KBM-7 (cell line): ENCODE data around the gene TMEM217.
"Not testable (repeated sequence)": the region's sequence is repeated elsewhere in the genome, so short reads cannot be mapped to it uniquely, and the experiment has no call there.

Source experiments
- DNase-seq: peaks from one replicate; pipeline ENCODE4 v3.0.0-alpha.2; 2015
- in situ Hi-C: fragments of 300-500 bp; cut with MboI; formaldehyde crosslinking; loops from 2 replicates; pipeline ENCODE4 v1.14.3; 2020; ENCODE audit warnings: low sequenced_read_pairs, low pct_unique_long_range_greater_than_20kb, mixed read lengths

Gene TMEM217

DNA sequence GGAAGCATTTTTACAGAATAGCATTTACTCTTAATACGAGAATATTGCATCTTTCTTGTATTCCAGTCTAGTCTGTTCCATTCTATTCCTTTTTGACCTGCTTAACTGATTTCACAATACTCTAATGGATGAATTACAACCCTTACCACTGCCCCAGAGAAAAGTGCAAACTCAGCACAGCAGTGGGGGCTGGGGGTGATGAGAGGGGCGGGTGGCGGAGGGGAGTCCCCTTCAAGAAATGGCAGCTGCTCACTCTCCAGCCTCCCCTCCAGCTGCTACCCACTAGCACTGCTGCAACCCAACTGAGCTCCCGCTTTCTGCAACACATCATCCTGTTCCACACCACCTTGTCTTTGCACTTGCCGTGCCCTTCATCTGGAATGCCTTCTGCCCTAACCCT, 57.9 kb downstream of the TMEM217 start:
- no peak for DNase-seq
- in situ Hi-C loops, result loop anchor here (25.0 kb wide), 1 partner anchor 438 kb away; no protein-coding TSS in a partner anchor

DNA sequence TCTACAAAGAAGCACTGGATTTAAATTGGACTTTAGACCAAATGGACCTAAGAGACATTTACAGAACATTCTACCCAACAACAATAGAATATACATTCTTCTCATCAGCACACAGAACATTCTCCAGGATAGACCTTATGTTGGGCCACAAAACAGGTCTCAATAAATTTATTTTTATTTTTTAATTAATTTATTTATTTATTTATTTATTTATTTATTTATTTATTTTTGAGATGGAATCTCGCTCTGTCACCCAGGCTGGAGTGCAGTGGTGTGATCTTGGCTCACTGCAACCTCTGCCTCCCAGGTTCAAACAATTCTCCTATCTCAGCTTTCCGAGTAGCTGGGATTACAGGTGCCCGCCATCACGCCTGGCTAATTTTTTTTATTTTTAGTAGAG, 61.5 kb downstream of the TMEM217 start:
- DNase-seq, in situ Hi-C loops: not testable (repeated sequence)

DNA sequence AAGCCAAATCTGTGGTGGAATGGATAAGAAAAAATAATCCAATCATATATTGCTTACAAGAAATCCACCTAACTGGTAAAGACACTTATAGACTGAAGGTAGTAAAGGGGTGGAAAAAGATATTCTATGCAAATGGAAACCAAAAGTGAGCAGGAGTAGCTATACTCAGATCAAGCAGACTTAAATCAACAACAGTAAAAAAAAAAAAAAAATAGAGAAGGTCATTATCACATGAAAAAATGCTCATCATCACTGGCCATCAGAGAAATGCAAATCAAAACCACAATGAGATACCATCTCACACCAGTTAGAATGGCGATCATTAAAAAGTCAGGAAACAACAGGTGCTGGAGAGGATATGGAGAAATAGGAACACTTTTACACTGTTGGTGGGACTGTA, 63.1 kb downstream of the TMEM217 start:
- DNase-seq, in situ Hi-C loops: not testable (repeated sequence)

DNA sequence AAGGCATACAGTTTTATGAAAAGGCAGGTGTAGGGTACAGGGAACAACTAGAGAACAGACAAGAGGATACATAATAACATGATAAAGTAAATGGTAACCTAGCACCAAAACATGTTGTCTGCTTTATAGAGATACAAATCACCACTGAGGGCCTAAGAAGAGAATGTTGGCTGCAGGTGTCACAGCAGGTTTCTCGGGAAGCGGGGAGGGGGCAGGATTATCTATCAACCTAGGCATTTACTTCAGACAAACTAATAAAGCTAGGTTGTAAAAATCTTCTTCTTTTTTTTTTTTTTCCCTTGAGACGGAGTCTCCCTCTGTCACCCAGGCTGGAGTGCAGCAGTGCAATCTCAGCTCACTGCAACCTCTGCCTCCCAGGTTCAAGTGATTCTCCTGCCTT, 65.3 kb downstream of the TMEM217 start:
- DNase-seq, result no peak
- in situ Hi-C loops, result no loop called here

DNA sequence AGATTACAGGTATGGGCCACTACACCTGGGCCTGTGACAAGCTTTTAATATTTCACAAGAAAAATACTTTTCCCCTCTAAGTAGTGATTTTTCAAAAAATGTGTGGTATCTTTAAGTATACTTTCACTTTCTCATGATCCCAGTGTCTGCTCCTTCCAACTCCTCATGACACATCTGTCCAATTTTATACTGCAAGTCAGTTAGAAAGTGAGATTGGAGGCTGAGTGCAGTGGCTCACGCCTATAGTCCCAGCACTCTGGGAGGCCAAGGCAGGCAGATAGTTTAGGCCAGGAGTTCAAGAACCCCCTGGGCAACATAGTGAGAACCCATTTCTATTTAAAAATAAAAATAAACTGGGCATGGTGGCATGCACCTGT, 67.8 kb downstream of the TMEM217 start:
- no peak for DNase-seq
- in situ Hi-C loops, result no loop called here

DNA sequence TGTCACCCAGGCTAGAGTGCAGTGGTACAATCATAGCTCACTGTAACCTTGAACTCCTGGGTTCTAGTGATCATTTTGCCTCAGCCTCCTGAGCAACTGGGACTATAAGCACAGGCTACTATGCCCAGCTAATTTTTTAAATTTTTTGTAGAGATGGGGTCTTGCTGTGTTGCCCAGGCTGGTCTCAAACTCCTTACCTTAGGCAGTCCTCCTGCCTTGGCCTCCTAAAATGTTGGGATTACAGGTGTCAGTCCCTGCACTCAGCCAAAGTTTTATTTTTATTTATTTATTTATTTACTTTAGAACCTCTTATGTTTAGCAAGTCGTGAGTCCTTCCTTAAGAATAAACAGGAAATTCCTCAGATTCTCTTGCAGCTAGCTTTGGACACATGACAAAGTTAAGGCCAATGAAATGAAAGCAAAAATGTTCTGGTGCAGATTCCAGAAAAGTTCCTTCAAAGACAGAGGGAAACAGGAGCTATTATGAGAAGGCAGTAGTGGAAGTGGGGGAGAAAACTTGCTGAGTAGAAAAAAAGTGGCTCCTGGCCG, 68.9 kb downstream of the TMEM217 start:
- DNase-seq, result no peak
- in situ Hi-C loops, result no loop called here

DNA sequence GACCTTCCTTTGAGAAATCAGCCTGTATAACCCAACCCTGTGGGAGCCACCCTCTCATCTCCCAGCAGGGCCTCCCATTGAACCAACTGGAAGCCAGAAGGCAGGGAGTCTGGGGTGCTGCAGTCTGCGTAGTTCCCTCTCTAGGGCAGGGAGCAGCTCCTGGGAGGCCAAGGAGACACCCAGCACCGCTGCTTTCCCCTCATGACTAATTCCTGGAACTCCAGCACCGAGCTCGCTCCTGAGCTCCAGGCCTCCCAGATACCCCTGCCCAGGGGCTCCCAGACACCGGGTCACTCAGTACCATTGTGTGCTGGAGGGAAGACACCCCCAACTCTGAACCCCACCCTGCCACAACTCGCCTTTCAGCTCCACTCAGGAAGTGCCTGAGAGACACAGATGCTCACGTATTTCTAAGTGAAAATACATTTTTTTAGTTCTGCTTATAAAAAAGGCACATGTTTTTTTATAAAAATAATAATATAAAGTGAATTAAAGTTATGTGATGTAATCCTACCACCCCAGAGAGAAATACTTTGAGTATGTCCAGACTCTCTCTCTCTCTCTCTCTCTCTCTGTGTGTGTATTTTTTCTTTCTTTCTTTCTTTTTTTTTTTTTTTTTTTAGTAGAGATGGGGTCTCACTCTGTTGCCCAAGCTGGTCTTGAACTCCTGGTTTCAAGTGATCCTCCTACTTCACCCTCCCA, 70.5 kb downstream of the TMEM217 start:
- in situ Hi-C loops, result no loop called here
- no peak for DNase-seq

DNA sequence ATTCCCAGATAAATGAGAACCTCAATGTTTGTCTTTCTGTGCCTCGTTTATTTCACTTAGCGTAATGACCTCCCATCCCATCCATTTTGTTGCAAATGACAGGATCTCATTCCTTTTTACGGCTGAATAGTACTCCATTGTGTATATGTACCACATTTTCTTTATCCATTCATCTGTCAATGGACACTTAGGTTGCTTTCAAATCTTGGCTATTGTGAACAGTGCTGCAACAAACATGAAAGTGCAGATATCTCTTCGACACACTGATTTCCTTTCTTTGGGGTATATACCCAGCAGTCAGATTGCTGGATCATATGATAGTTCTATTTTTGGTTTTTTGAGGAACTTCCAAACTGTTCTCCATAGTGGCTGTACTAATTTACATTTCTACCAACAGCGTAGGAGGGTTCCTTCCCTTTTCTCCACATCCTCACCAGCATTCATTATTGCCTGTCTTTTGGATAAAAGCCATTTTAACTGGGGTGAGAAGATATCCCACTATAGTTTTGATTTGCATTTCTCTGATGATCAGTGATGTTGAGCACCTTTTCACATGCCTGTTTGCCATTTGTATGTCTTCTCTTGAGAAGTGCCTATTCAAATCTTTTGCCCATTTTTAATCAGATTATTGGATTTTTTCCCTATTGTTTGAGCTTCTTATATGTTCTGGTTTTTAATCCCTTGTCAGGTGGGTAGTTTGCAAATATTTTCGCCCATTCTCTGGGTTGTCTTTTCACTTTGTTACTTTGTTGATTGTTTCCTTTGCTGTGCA, 71.8 kb downstream of the TMEM217 start:
- DNase-seq, result peak; percentile 96
- in situ Hi-C loops, result not testable (repeated sequence)

DNA sequence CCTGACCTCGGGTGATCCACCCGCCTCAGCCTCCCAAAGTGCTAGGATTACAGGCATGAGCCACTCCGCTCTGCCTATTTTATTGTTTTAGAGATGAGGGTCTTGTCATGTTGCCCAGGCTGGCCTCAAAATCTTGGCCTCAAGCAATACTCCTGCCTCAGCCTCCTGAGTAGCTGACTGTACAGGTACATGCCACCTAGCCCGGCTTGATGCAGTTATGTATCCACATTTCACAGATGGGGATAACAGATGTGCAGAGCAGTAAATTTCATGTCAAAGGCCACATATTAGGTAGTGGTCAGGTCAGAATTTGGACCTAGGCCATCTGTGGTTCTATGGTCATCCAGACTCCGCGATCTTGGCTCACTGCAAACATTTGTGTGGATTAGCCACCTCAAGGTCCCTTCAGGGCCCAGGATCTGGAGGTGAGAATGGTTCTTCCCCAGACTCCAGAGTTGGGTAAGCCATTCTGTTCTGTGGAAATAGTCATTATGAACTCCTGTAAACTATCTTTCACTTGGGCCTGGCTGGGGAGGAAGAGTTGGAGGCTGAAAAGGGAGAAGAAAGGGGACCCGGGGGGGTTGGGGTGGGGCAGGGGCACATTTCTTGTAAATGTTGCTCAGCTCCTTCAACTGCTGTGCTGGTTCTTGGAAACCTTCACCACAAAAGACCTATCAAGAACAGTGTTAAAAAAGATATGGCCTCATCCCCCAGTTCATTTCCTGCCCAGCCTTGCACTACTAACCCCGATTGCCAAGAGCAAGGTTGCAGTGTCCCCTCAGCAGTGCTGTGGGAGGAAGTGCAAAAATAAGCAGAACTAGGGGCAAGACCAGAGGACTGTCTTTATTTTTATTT, 75.0 kb downstream of the TMEM217 start:
- DNase-seq, result peak; percentile 99
- in situ Hi-C loops, result no loop called here

DNA sequence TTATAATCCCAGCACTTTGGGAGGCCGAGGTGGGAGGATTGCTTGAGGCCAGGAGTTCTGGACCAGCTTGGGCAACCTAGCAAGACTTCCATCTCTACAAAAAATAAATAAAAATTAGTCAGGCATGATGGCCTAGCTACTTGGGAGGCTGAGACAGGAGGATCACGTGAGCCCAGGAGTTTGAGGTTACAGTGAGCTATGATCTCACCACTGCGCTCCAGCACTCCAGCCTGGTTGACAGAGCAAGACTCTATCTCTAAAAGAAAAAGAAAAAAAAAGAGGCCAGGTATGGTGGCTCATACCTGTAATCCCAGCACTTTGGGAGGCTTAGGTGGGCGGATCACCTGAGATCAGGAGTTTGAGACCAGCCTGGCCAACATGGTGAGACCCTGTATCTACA, 77.3 kb downstream of the TMEM217 start:
- in situ Hi-C loops, DNase-seq: not testable (repeated sequence)

DNA sequence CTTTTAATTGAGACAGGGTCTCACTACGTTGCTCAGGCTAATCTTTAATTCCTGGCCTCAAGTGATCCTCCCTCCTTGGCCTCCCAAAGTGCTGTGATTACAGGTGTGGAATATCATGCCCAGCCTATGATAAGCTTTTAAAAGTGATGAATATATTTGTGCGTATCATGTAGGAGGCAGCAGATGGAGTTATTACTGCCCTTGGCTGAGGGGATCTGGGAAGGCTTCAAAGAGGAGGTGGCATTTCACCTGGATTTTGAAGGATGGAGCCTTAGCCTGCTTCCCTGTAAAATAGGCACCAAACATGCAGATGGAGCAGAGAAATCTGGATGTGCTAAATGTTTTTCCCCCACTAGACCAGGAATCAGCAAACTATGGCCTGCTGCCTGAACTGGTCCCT, 77.9 kb downstream of the TMEM217 start:
- in situ Hi-C loops, result no loop called here
- DNase-seq, result no peak

DNA sequence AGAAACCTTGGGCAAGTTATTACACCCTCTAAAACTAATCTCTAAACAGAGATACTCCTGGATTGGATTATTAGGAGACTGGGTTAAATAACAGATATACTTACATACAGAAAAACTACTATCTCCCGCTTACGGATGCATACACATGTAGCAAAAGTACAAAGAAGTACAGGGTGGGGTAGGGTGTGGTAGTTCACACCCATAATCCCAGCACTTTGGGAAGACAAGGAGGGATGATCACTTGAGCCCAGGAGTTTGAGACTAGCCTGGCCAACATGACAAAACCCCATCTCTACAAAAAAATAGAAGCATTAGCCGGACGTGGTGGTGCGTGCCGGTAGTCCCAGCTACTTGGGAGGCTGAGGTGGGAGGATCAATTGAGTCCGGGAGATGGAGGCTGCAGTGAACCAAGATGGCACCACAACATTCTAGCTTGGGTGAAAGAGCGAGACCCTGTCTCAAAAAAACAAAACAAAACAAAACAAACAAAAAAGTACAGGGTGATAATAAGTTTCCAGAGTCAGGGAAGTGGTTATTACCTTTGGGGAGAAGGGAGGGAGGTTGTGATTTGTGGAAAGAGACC, 79.9 kb downstream of the TMEM217 start:
- DNase-seq, result no peak
- in situ Hi-C loops, result loop anchor here (10.0 kb wide), 1 partner anchor 123 kb away; no protein-coding TSS in a partner anchor

DNA sequence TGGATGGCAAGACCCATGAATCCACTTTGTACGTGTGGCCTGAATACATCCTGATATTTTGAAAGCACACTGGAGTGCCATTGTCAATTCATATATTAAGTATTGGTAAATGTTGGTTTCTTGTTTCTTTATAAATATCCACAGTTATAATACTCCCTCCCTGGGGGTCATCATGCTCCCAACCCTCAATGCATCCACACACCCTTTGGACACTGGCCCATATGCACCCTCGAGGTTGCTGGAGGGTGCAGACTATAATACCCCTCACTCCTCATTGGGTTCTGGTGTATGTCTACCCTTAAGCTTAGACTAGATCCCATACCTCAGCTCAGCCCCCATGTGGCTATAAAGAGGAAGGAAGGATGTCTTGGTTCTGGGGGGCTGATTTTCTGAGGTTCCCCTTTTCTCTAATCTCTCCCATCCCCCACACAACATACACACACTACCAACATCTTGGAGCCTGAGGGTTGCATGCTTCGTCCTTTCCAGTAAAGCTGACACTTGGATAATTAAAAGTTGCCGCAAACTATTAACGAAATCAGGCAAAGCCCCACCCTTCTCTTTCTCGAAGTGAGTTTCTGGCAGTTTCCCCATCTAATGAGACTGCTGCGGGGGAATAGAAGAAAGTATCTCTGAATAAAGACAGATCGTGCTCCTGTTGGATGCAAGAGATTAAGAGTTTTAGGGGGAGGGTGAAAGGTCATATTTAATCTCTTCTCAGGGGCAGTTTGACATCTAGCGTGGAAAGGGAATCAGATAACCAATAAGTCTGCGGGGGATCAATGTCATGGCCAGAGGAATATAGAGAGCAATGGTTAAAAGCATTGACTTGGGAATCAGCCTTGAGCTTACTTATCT, 80.6 kb downstream of the TMEM217 start:
- peak; percentile 97 for DNase-seq
- in situ Hi-C loops, result loop anchor here (10.0 kb wide), 1 partner anchor 123 kb away; no protein-coding TSS in a partner anchor

DNA sequence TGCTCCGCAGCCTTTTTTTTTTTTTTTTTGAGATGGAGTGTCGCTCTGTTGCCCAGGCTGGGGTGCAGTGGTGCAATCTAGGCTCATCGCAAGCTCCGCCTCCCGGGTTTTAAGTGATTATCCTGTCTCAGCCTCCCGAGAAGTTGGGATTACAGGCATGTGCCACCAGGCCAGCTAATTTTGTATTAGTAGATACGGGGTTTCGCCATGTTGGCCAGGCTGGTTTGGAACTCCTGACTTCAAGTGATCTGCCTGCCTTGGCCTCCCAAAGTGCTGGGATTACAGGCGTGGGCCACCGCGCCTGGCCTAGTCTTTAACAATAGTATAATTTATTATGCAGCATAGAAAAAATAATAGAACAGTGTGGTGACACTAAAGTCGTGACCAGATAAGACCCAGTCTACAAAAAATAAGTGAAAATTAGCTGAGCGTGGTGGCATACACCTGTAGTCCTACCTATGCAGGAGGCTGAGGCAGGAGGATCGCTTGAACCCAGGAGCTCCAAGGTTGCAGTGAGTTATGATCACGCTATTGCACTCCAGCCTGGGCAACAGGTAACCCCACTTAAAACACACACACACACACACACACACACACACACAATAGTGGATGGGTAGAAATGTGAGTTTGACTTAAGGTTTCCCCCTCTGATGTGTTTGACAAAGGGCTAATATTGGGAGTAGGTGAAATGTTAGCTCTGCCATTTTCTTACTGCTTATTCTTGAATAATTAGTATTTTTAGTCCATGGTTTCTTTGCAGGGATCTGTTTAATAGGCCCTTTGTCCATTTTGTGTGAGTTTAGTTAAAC, 81.5 kb downstream of the TMEM217 start:
- in situ Hi-C loops, result loop anchor here (10.0 kb wide), 1 partner anchor 122 kb away; no protein-coding TSS in a partner anchor
- peak; percentile 65 for DNase-seq

DNA sequence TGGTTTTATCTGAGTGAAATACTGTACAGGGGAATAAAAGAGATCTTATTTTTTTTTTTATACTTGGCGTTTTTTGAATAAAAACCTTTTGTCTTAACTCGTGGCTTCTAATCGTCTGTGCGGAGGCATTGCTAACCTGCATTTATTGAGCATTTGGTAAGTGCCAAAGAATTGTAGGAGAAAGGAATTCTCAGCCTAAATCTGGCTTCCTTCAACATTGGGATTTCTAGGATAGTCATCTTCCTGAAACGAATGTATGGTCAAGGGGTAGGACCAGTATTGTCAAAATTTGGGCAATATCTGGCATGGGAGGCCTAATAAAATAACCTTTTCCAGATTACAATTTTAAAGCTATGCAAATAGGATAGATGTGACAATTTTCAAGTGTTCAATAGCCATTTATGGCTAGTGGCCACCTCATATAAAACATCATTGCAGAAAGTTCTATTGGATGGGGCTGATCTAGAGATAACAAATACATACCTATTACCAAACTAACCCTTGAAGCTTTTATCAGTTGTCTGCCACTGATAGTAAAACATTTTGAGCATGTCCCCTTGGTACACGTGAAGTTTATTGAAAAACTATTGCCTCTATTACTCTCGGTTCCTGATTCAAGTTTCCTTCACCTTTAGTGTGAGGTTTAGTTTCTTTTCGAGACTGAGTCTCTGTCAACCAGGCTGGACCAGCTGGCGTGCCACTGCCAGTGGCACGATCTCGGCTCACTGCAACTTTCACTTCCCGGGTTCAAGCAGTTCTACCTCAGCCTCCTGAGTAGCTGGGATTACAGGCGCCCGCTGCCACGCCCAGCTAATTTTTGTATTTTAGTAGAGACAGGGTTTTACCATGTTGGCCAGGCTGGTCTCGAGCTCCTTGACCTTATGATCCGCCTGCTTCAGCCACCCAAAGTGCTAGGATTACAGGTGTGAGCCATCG, 82.3 kb downstream of the TMEM217 start:
- in situ Hi-C loops, result loop anchor here (10.0 kb wide), 1 partner anchor 121 kb away; no protein-coding TSS in a partner anchor

More for the DNA sequence above, 82.3 kb downstream of the TMEM217 start:
- no peak for DNase-seq
